ENCODE measurements around the gene FADS2. TPM values are rescaled to one million over a fixed set of nuclear protein-coding genes. Genes with fewer than 3 reads are reported as not detected.

Gene FADS2
- total and polyA plus RNA-seq, 9 of the 15 experiments (the other 6 are each of a cell fraction or from before 2014, with no cell fraction given), result 2.9 to 42.8 (median 16.2) TPM

- TF ChIP-seq REST (IDR thresholded peaks at IDR 0.05; ENCODE audit: borderline replicate concordance) (peak; percentile 24; the same call in 1 of the 2 replicates), REST (CRISPR knock-in tag; IDR thresholded peaks at IDR 0.05; ENCODE audit: low read depth) (no peak), ZNF277 (CRISPR knock-in tag; IDR thresholded peaks at IDR 0.05; ENCODE audit: borderline replicate concordance) (no peak), TFAP4 (CRISPR knock-in tag; IDR thresholded peaks at IDR 0.05; ENCODE audit: borderline replicate concordance) (peak; percentile 25; the same call in 1 of the 2 replicates), ARID2 (IDR thresholded peaks at IDR 0.05) (0 out of 2 replicates have a peak, but pooled peaks have one; percentile 35), ELF2 (CRISPR knock-in tag; IDR thresholded peaks at IDR 0.05) (no peak), NFATC3 (IDR thresholded peaks at IDR 0.05) (no peak), ETV1 (tag; conservative IDR thresholded peaks at IDR 0.05; ENCODE audit: low read depth) (no peak), NFXL1 (CRISPR knock-in tag; IDR thresholded peaks at IDR 0.05) (no peak), DEAF1 (CRISPR knock-in tag; IDR thresholded peaks at IDR 0.05) (0 out of 2 replicates have a peak, but pooled peaks have one; percentile 12), YBX1 (IDR thresholded peaks at IDR 0.05) (no peak), MYNN (IDR thresholded peaks at IDR 0.05) (0 out of 2 replicates have a peak, but pooled peaks have one; percentile 51), MYNN (CRISPR knock-in tag; IDR thresholded peaks at IDR 0.05) (no peak), ATF7 (IDR thresholded peaks at IDR 0.05) (no peak), POLR2B (IDR thresholded peaks at IDR 0.05; ENCODE audit: low read depth, partially characterized antibody) (peak; percentile 45), RAD21 (CRISPR knock-in tag; conservative IDR thresholded peaks at IDR 0.05 in 1 of 2, IDR thresholded peaks at IDR 0.05 in 1 of 2) (peak; percentile 55 to 60), RBM17 (IDR thresholded peaks at IDR 0.05; ENCODE audit: borderline replicate concordance, low read depth, low read length) (no peak)
Observed at GRCh38 chr11:61787928-61788491, 40.1 kb upstream of the FADS2 start (continued).
